ENCODE measurements around the gene CNOT6.

GRCh38 chr5:180622910-180623309 is 128.7 kb downstream of the CNOT6 start:
- no peak for TF ChIP-seq POLR2AphosphoS5 (IDR thresholded peaks at IDR 0.05)
- TF ChIP-seq, protein P1, sequence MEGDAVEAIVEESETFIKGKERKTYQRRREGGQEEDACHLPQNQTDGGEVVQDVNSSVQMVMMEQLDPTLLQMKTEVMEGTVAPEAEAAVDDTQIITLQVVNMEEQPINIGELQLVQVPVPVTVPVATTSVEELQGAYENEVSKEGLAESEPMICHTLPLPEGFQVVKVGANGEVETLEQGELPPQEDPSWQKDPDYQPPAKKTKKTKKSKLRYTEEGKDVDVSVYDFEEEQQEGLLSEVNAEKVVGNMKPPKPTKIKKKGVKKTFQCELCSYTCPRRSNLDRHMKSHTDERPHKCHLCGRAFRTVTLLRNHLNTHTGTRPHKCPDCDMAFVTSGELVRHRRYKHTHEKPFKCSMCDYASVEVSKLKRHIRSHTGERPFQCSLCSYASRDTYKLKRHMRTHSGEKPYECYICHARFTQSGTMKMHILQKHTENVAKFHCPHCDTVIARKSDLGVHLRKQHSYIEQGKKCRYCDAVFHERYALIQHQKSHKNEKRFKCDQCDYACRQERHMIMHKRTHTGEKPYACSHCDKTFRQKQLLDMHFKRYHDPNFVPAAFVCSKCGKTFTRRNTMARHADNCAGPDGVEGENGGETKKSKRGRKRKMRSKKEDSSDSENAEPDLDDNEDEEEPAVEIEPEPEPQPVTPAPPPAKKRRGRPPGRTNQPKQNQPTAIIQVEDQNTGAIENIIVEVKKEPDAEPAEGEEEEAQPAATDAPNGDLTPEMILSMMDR (IDR thresholded peaks at IDR 0.05): no peak

Data from upper lobe of left lung (tissue), 4 donors.